Esophagus mucosa (tissue), 1 donor: ENCODE results near the gene KBTBD7. TPM values are rescaled to one million over a fixed set of nuclear protein-coding genes. Genes with fewer than 3 reads are reported as not detected.
A peak's percentile ranks its signal among the peaks of the same experiment; 100 is the strongest.
"Not testable (repeated sequence)": the region's sequence is repeated elsewhere in the genome, so short reads cannot be mapped to it uniquely, and the experiment has no call there.

Experiments used
- ATAC-seq: fragments of 200-7000 bp; cut with Tn5 transposase; one replicate; pipeline ENCODE4 v1.9.1; 2020
- total RNA-seq: library from RNA; stranded (reverse); gene quantifications from one replicate; pipeline ENCODE4 v1.2.4, GENCODE V29; 2023
- donor health status: DM: yes; HTN: yes; CAD: no.

The KBTBD7 gene
- total RNA-seq, 1 donor from 2014 or later, result 2.0 TPM

DNA sequence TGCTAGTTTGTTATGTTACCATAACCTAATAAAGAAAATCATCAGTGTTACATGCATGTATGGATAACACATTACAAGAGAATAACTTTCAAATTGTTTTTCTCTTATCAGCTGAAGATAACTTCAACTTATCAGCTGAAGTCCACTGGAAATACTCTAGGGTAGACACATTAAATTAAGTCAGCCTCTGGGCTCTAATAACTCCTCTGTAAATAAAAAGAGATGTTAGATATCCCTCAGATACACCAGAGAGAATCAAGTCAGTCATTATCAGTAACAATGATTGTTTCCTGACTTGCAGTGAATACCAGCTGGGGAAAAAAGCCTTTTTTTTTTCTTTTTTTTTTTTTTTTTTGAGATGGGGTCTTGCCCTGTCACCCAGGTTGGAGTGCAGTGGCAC lies 1.6 kb upstream of the KBTBD7 start:
- ATAC-seq, result no peak

DNA sequence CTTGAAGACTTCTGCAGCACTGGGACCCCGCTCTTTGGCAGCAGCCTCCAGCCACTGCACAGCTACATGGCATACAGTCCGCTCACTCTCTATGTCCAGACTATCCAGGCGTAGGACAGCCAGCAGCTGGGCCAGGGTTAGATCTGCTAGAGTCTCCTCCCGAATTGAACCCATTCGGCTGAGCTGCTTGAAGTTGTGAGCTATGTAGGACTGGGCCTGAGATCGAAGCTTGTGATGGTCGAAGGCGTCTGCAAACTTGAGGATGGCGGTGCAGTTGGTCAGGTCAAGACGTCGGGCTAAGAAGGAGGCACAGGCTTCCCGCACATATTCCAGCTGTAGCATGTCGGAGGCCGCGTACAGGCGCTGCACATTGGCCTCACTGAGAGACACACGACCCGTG lies 900 bp downstream of the KBTBD7 start:
- ATAC-seq, result no peak

DNA sequence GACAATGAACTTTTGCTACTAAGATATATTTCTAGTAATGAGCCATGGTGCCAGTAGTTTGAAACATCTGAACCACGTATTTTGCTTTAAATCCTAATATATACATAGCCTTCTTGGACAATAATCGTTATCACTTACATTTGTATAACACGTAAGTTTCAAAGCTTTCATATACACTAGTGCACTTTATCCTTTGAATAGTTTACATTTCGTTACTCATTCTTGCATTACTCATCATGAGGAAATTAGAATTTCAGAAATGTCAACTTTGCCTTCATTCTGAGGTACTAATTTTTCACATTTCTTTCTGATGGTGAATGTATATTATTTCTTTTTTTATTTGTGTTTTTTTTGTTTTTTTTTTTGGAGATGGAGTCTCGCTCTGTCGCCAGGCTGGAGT lies 5.8 kb downstream of the KBTBD7 start:
- no peak for ATAC-seq

DNA sequence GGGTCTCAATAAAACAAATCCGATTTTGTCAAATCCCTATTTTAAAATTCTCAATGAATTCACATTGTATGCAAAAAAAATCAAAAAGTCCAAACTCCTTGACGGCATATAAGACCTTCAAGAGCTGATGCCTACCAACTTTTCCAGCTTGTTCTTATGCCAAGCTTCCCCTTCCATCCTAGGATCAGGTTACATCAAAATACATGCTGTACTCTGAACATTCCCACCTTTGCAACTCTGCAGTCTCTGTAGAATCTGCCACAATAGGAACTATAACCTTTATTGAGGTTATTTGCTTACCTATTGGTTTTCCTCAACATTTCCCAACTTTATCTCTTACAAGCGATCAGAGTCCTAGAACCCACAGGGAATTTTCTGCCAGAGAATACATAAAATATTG lies 7.9 kb downstream of the KBTBD7 start:
- no peak for ATAC-seq

DNA sequence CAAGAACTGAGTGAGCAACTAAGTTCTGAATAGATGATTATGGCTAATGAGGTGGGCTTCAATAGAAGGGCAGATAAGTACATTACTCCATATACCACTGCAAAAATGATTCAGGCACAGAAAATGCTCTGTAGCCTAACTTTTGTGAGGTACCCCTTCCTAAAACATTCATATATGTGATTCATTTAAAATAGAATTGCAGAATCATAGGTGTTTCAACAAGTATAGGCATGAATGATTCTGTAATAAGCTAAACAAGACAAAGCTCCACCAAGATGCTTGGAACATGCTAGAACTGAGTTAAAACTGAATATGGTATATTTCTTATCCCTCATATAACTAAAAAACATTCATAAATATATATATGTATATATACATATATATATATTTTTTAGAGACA lies 12.1 kb downstream of the KBTBD7 start:
- ATAC-seq, result no peak

DNA sequence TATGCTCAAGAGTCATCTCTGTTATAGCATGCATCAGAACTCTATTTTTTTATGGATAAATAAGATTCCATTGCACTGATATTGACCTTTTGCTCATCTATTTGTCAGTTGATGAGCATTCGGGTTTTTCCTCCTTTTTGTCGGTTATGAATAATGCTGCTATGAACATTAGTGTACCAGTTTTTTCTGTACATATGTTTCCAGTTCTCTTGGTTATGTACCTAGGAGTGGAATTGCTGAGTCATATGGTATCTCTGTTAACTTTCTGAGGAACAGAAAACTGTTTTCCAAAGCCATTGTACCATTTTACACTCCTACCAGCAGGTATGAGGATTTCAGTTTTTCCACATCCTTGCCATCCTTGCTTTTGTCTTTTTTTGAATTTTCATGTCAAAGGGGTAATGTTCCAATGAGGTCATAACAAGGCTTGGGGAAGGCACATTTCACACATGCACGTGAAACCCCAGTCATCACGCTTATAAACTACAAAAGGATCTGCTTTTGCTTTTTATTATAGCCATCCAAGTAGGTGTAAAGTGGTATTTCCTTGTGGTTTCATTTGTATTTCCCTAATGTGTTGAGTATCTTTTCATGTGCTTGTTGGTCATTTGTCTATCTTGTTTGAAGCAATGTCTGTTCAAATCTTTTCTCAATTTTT lies 14.6 kb downstream of the KBTBD7 start:
- no peak for ATAC-seq

DNA sequence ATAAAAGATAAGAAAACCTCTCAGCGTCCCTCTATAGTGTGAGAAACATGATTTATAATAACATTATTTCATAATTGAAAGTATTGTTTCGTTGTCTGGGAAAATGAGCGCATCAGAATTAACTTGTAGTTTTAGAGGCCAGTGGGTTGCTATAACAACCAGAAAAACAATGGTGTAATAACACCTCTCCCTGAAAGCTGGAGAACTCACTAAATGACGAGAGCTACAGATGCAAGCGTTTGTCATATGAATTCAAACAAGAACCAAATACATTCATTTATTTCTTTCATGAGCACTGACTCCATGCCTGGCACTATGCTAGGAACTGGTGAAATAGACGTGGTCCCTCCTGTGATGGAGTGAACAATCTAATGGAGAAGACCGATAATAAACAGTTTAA lies 16.3 kb downstream of the KBTBD7 start:
- ATAC-seq, result no peak

DNA sequence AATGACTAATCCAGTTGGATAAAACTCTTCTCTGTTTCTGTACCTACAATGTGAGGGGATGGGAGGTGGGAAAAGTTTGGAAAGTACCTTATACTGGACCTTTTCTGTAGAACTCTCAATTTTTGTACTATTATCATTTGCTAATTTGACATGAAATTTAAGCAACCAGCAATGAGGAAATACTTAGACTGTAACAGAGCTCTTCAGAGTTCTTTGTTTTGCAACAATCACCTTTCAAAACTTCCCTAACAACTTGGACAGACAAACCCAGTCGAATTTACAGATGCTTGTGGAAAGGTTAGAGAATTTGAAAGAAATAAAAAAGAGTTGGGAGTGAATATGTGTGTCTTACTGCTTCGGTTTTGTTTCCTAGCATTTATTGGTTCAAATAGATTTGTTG lies 16.8 kb downstream of the KBTBD7 start:
- ATAC-seq, result no peak

DNA sequence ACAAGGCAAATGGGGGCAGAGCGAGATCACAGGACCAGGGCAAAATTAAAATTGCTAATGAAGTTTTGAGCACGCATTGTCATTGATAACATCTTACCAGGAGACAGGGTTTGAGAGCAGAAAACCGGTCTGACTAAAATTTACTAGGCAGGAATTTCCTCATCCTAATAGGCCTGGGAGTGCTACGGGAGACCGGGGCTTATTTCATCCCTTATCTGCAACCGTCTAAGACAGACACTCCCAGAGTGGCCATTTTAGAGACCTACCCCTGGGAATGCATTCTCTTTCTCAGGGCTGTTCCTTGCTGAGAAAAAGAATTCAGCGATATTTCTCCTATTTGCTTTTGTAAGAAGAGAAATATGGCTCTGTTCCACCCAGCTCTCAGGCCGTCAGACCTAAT lies 18.8 kb downstream of the KBTBD7 start:
- not testable (repeated sequence) for ATAC-seq

DNA sequence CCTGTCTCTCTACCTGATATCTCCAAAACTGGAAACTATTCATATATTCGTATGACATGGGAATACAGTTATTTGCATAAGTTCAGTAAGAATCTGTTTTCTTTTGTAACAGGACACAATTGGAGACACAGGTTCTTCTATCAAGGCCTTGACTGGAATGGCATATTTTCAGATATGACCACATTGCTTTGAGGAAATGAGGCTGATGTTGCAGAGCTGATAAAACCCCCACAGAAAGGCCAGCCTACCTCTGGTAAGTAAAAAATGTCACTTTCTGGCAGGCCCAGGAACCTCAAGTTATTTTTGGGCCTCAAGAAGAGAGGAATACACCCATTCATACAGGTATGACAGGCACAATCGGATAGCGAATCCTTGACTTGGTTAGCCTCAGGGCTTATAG lies 32.2 kb downstream of the KBTBD7 start:
- ATAC-seq, result no peak

DNA sequence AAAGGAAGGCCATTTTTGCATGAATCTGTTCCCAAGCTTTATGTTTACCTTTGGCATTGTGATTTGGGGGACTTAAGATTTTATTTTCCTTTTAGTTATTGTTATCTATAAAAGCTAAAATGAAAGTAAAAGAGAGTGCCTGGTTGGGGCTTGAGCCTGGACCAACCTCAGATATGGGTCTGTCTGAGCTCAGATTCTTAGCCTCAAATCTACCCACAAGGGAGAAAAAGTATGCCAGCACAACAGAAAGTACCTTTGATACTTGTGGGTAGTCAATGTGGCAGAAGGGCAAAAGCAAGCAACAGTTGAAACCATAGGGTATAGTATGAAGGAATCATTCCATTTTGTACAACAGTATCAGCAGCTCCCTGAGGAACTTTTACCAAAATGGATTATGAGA lies 35.2 kb downstream of the KBTBD7 start:
- ATAC-seq, result no peak

DNA sequence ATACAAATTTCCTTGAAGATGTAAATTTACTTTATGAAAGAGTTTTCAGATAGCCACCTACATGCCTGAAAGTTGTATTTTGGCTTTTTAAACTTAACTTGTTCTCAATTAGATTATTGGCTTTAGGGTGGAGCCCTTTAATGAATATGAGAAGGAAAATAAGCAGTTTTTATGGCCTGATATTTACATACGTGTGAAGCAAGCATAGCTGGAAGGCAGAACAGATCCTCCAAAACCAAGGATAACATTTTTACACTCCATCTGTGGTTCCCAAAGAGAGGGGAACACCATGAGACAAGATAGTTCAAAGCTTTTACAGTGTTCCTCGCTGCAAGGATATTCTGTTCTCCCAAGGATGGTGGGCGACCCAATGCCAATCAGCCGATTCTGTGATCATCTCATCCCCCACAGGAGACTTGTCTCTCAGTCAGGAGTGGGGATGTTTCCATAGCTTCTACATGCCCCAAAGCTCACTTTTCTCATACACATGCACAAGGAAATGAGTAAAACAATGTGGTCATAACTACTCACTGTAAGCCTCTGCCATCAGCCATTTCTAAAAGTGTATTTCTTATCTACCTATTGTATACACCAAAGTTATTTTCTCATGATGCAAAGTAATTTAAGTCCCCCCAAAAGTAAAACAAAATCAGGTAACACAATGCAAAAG lies 37.2 kb downstream of the KBTBD7 start:
- ATAC-seq, result no peak

DNA sequence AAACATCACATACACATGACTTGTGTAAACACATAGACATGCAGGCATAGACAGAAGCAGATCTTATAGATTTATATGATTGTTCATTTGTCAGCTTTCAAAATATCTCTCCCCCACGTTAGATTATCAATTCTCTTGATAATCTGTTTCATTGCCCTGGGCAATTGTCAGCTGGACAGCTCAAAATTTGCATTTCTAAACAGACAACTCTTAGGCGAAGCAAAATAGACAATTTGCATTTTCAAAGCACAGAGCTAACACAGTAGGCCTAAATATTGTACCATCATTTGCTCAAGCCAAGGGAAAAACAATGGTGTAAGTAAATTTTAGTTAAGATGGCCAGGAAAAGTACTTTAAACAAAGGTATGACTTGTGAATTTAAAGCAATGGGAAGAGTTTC lies 37.7 kb downstream of the KBTBD7 start:
- no peak for ATAC-seq

DNA sequence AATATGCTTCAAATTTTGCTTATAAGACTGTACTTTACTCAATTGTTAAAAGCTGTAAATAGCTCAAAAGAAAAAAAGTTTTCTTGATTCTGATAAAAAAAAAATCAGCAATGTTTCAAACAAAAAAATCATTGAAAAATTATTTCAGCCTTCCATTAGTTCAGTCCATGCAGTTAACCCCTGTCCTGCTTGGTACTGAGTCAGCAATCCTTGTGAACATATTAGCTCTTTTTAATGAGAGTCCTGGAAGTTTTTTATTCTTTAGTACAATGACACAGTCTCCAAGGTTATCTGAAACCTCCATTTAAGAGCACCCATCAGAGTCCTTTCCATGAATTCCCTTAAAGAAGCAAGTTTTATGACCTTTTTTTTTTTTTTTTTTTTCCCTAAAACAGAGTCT lies 40.3 kb downstream of the KBTBD7 start:
- ATAC-seq, result no peak

DNA sequence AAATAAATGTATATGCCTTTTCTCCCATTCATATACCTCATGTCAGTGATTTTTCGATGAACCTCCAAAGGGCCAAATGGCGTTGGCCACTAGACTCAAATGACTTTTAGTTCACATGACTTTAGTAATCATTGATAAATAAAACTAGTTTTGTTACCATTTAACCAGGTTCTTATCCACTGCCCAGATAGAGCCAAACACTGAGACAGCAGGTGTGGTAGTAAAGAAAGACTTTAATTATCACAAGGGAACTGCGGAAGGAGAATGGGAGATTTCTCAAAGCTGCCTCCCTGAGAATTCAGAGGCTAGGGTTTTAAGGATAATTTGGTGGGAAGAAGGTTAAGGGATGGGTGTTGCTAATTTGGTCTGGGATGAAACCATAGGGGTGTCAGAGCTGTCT lies 42.4 kb downstream of the KBTBD7 start:
- ATAC-seq, result no peak

DNA sequence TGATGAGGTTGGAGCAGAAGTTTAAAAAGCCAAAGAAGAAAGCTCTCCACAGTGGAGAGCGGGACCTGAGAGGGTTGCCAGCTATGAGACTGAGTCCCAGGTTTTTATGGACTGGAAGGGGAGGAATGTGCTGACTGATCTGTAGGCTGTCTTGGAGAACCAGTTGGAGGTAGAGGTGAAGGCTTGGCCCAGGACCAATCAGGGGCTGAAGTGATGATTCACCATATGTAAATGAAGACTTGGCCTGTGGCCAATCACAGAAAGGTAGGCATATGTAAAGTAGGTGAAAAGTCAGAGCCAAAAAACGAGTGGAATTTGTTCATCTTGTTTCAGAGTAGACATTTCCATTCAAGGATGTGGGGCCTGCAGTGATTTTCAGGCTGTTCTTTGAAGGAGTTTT lies 44.3 kb downstream of the KBTBD7 start:
- peak; percentile 63 for ATAC-seq

DNA sequence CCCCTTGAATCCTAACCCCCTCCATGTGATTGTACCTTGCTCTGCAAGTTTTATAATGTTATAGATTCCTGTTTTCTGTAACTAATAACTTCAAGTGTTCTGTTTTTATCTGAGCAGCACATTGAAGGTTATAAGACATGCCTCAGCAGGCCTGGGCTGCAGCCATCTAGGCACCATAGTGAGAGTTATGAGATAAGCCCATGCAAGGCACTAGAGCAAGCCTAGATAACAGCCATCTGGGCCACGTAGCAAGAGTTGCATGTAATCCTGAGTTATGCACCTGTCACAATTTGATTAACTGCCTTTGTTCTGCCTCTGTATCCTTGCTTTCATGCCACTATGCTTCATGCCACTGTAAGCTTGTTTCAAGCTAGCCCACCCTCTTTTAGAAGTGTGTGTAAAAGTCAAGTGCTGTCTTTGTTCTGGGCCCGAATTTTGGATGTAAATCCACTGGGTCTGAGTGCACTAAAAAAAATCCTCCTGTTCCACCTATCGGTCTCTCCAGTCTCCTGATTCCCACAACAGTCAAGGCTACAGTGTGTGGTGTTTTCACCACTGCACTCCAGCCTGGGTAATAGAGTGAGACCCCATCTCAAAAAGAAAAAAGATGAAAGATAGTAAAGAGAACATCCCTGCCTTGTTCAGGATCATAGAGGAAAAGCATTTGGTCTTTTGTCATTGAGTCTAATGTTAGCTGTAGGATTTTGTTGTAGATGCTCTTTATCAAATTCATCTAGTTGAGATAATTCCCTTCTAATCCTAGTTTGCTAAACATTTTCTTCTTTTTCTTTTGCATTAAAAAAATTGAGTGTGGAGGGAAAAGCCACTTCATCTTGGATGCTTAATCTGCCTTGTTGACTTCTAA lies 45.7 kb downstream of the KBTBD7 start:
- ATAC-seq, result no peak

DNA sequence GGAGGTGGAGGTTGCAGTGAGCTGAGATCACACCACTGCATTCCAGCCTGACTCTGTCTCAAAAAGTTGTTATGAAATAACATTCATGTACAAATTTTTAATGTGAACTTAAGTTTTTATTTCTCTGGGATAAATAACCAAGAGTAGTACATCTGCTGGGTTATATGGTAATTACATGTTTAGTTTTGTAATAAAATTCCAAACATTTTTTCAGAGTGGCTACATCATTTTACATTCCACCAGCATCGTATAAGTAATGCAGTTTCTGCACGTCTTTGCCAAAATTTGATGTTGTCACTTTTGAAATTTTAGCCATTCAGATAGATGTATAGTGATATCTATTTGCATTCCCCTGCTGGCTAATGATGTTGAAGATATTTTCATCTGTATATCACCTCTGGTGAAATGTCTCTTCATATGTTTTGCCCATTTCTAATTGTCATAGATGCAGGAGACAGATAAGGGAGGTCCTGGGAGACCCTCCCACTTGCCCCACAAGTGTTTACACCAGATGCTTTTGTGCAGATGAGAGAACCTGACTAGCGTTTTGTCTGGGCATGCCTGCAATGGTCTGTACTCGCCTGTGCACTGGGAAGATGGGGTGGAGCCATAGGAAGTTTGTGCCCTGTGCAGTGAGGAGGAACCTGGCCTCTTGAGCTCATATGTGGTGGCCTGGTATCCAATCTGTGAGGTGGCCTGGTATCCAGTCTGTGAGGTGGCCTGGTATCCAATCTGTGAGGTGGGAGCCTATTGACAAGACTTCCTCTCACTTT lies 49.0 kb downstream of the KBTBD7 start:
- ATAC-seq, result peak; percentile 58

DNA sequence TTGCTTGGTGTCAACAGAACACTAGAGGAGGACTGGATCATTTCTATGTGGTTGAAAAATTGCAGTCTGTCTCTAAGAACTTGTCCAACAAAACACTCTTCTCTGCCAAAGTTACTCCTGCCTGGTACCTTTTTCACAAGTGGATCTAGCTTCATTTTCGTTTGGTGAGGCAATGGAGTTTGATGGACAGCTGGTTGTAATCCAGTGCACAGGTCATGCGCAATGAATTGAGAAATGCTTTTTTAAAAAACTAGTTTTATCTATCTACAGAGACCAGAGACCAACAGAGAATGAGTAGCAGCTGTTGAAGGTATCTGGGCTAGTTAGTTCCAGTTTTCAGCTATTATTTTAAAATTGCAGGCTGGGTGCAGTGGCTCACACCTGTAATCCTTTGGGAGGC lies 49.8 kb downstream of the KBTBD7 start:
- ATAC-seq, result no peak
